ENCODE measurements around the gene ATP11C.

DNA sequence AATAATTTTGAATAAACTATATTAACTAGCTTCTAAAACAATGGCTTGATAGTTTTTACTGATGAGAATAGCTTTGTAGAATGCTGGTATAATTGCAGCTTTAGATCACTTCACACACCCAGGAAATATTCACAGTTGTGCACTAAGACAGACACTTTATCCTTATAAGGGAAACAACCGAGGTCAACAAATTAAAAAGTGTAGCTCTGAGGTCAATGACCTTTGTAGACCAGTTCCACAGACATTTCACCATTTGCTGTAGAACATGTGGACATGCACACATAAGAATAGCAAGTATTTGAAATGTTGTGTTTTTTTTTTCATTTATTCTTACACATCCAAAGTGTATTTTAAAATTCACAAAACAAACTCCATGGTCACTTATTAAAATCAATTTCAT is 148.9 kb downstream of the ATP11C start:
- TF ChIP-seq POLR2AphosphoS5 (IDR thresholded peaks at IDR 0.05; ENCODE audit: low read depth, low read length) (no peak), SIN3A (IDR thresholded peaks at IDR 0.05; ENCODE audit: borderline replicate concordance, insufficient read depth, low read length) (no peak), TAF1 (IDR thresholded peaks at IDR 0.05; ENCODE audit: borderline replicate concordance, insufficient read depth, low read length) (no peak), FOXP2 (optimal IDR thresholded peaks at IDR 0.05; ENCODE audit: borderline replicate concordance, extremely low read depth, extremely low read length, insufficient read depth) (no peak)
- TF ChIP-seq, protein P1, sequence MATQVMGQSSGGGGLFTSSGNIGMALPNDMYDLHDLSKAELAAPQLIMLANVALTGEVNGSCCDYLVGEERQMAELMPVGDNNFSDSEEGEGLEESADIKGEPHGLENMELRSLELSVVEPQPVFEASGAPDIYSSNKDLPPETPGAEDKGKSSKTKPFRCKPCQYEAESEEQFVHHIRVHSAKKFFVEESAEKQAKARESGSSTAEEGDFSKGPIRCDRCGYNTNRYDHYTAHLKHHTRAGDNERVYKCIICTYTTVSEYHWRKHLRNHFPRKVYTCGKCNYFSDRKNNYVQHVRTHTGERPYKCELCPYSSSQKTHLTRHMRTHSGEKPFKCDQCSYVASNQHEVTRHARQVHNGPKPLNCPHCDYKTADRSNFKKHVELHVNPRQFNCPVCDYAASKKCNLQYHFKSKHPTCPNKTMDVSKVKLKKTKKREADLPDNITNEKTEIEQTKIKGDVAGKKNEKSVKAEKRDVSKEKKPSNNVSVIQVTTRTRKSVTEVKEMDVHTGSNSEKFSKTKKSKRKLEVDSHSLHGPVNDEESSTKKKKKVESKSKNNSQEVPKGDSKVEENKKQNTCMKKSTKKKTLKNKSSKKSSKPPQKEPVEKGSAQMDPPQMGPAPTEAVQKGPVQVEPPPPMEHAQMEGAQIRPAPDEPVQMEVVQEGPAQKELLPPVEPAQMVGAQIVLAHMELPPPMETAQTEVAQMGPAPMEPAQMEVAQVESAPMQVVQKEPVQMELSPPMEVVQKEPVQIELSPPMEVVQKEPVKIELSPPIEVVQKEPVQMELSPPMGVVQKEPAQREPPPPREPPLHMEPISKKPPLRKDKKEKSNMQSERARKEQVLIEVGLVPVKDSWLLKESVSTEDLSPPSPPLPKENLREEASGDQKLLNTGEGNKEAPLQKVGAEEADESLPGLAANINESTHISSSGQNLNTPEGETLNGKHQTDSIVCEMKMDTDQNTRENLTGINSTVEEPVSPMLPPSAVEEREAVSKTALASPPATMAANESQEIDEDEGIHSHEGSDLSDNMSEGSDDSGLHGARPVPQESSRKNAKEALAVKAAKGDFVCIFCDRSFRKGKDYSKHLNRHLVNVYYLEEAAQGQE (IDR thresholded peaks at IDR 0.05; ENCODE audit: insufficient read depth in 1 of 2, low read depth in 2 of 2, low read length in 2 of 2) = no peak
